ENCODE measurements around the gene PKNOX2. TPM values are rescaled to one million over a fixed set of nuclear protein-coding genes. Genes with fewer than 3 reads are reported as not detected.

The PKNOX2 gene
- total and polyA plus RNA-seq, 10 of the 15 experiments (the other 5 are each of a cell fraction or from before 2014, with no cell fraction given), result not detected

GRCh38 chr11:125315079-125315740 lies 150.7 kb downstream of the PKNOX2 start (continued):
- TF ChIP-seq E2F8 (IDR thresholded peaks at IDR 0.05; ENCODE audit: low read depth, partially characterized antibody), result no peak
- no peak for TF ChIP-seq RUNX3 (IDR thresholded peaks at IDR 0.05; ENCODE audit: low read length)
- no peak for TF ChIP-seq ZNF384 (IDR thresholded peaks at IDR 0.05; ENCODE audit: borderline replicate concordance, low read depth, low read length)
- no peak for TF ChIP-seq HDGF (IDR thresholded peaks at IDR 0.05)
- no peak for TF ChIP-seq BHLHE40 (IDR thresholded peaks at IDR 0.05; ENCODE audit: borderline replicate concordance in 1 of 2, low read depth in 2 of 2, low read length in 1 of 2)
- no peak for TF ChIP-seq RCOR1 (conservative IDR thresholded peaks at IDR 0.05; ENCODE audit: low read depth, low read length)
- no peak for TF ChIP-seq MYB (IDR thresholded peaks at IDR 0.05; ENCODE audit: borderline replicate concordance, low read depth, low read length)
- TF ChIP-seq HSF1 (IDR thresholded peaks at IDR 0.05; ENCODE audit: low read depth, low read length), result no peak
- TF ChIP-seq NKRF (conservative IDR thresholded peaks at IDR 0.05), result no peak
- TF ChIP-seq BRCA1 (IDR thresholded peaks at IDR 0.05; ENCODE audit: low read depth, low read length), result no peak
- TF ChIP-seq BCL3 (IDR thresholded peaks at IDR 0.05; ENCODE audit: borderline replicate concordance, insufficient read depth, low read depth, low read length, poor library complexity, severe bottlenecking), result no peak
- no peak for TF ChIP-seq SMAD1 (IDR thresholded peaks at IDR 0.05; ENCODE audit: low read depth, partially characterized antibody)
- no peak for TF ChIP-seq MTA3 (IDR thresholded peaks at IDR 0.05; ENCODE audit: borderline replicate concordance, low read length)
- TF ChIP-seq NFYA (IDR thresholded peaks at IDR 0.05; ENCODE audit: borderline replicate concordance, low read depth, low read length), result no peak

All from GM12878 (cell line).